OCI-LY1 (cell line): Measurements from ENCODE around the gene PABPC1L.

Source experiments
- EZH2 ChIP-seq: fragments of 200-600 bp; sonication (generic), shearing (Covaris generic); IDR thresholded peaks from 2 replicates; pipeline ENCODE4 v1.8.0; 2017; ENCODE audit warnings: borderline replicate concordance, mixed run types, mild to moderate bottlenecking, antibody characterized with exemption, low read length, moderate library complexity, mixed read lengths
- TF ChIP-seq, protein P1 (sequence below): fragments of 200-600 bp; sonication (generic), shearing (Covaris generic); IDR thresholded peaks from 2 replicates; pipeline ENCODE4 v1.5.1; 2017; ENCODE audit warnings: mild to moderate bottlenecking, antibody characterized with exemption, low read length, moderate library complexity, mixed read lengths

DNA sequence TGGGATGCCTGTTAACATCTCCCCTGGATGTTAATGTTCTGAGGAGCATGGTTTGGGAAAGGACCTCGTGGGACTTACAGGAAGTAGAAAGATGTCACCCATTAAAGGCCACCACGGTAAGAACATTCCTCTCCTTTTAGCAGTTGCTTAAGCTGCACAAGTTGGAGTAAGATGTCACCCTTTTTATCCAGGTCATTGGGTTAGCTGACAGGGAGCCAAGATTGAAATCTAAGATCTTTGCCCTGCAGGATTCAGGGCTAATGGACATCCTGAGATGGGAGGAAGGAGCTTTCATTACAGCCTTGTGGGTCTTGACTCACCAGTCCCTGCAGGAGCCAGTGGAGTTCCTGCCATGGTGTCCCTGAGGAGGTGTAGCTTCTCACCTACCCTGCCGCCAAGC is 22.1 kb downstream of the PABPC1L start:
- TF ChIP-seq, protein P1, sequence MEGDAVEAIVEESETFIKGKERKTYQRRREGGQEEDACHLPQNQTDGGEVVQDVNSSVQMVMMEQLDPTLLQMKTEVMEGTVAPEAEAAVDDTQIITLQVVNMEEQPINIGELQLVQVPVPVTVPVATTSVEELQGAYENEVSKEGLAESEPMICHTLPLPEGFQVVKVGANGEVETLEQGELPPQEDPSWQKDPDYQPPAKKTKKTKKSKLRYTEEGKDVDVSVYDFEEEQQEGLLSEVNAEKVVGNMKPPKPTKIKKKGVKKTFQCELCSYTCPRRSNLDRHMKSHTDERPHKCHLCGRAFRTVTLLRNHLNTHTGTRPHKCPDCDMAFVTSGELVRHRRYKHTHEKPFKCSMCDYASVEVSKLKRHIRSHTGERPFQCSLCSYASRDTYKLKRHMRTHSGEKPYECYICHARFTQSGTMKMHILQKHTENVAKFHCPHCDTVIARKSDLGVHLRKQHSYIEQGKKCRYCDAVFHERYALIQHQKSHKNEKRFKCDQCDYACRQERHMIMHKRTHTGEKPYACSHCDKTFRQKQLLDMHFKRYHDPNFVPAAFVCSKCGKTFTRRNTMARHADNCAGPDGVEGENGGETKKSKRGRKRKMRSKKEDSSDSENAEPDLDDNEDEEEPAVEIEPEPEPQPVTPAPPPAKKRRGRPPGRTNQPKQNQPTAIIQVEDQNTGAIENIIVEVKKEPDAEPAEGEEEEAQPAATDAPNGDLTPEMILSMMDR: no peak
- no peak for TF ChIP-seq EZH2
